ENCODE measurements around the gene C20orf173. TPM values are rescaled to one million over a fixed set of nuclear protein-coding genes. Genes with fewer than 3 reads are reported as not detected.
"Not testable (repeated sequence)": the region's sequence is repeated elsewhere in the genome, so short reads cannot be mapped to it uniquely, and the experiment has no call there.

Gene C20orf173
- polyA plus RNA-seq, 1 donor, result not detected

DNA sequence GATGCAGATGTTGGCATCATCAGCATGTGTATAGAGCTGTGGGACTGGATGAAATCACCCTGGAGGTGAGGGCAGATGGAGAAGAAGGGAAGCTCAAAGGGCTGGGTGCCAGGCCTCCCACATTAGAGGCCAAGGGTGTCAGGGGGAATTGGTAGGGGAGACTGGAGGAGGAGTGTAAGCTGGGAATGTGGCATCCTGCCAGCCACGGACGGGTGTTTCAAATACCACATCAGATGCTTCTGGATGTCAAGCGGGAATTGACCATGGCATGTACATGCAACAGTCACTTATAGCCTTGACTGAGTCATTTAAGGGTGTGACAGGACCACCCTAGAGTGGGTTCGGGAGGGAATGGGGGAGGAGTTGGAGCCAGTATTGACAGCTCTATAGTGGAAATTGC, 22.1 kb upstream of the C20orf173 start:
- Histone ChIP-seq H3K4me1 (ENCODE audit: control insufficient read depth, insufficient read depth, low read length) (no peaks in the 10 kb centered on the region), H3K4me3 (ENCODE audit: low read length) (no peak overlapping the region), H3K27ac (ENCODE audit: low read length) (no peak overlapping the region), H3K9me3 (ENCODE audit: control insufficient read depth, low read depth, low read length) (no peaks in the 10 kb centered on the region), H3K27me3 (ENCODE audit: control insufficient read depth, insufficient read depth, low read length) (no peaks in the 10 kb centered on the region), H3K36me3 (ENCODE audit: control insufficient read depth, insufficient read depth, low read length) (peaks cover 87% of the 10 kb centered on the region)
- WGBS (ENCODE audit: insufficient coverage, low lambda C conversion rate), result 29% methylated on average over 1 of the region's 4 CpGs
- no peak for DNase-seq

GRCh38 chr20:35547329-35547728, 17.9 kb upstream of the C20orf173 start:
- H3K27me3 ChIP-seq (ENCODE audit: control insufficient read depth, insufficient read depth, low read length), result no peaks in the 10 kb centered on the region
- peaks cover 58% of the 10 kb centered on the region for H3K36me3 ChIP-seq (ENCODE audit: control insufficient read depth, insufficient read depth, low read length)
- H3K9me3 ChIP-seq (ENCODE audit: control insufficient read depth, low read depth, low read length), result no peaks in the 10 kb centered on the region
- peaks cover 5% of the 10 kb centered on the region for H3K4me1 ChIP-seq (ENCODE audit: control insufficient read depth, insufficient read depth, low read length)
- H3K4me3 ChIP-seq (ENCODE audit: low read length), result no peak overlapping the region
- H3K27ac ChIP-seq (ENCODE audit: low read length), result no peak overlapping the region
- no peak for DNase-seq
- no CpG with 5 or more reads among the region's 9 CpGs for WGBS (ENCODE audit: insufficient coverage, low lambda C conversion rate)

DNA sequence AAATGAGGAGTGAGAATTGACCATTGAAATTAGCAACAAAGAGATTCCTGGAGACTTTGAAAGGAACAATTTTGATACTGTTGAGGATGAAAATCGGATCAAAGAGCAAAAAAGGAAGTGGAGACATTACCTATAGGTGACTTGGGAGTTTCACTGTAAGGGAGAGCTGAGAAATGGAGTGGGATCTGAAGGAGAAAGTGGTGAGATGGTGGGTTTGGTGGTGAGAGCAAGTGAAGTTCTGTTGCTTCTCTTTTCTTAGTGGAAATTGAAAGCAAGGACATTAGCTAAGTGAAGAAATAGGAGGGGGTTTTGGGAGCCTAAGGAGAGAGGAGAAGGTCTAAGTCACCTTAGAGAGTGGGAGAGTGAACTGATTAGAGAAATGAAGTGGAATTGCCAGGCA, 16.7 kb upstream of the C20orf173 start:
- H3K9me3 ChIP-seq (ENCODE audit: control insufficient read depth, low read depth, low read length), result peaks cover 3% of the 10 kb centered on the region
- WGBS (ENCODE audit: insufficient coverage, low lambda C conversion rate), result 88% methylated on average over 1 of the region's 1 CpG
- no peaks in the 10 kb centered on the region for H3K27me3 ChIP-seq (ENCODE audit: control insufficient read depth, insufficient read depth, low read length)
- DNase-seq, result no peak
- no peak overlapping the region for H3K4me3 ChIP-seq (ENCODE audit: low read length)
- no peak overlapping the region for H3K27ac ChIP-seq (ENCODE audit: low read length)
- peaks cover 6% of the 10 kb centered on the region for H3K4me1 ChIP-seq (ENCODE audit: control insufficient read depth, insufficient read depth, low read length)
- H3K36me3 ChIP-seq (ENCODE audit: control insufficient read depth, insufficient read depth, low read length), result peaks cover 46% of the 10 kb centered on the region

- H3K27me3 ChIP-seq (ENCODE audit: control insufficient read depth, insufficient read depth, low read length); DNase-seq; H3K27ac ChIP-seq (ENCODE audit: low read length); H3K4me3 ChIP-seq (ENCODE audit: low read length); H3K9me3 ChIP-seq (ENCODE audit: control insufficient read depth, low read depth, low read length); H3K4me1 ChIP-seq (ENCODE audit: control insufficient read depth, insufficient read depth, low read length): not testable (repeated sequence)
- H3K36me3 ChIP-seq (ENCODE audit: control insufficient read depth, insufficient read depth, low read length), result peaks cover 38% of the 10 kb centered on the region
- no CpG with 5 or more reads among the region's 7 CpGs for WGBS (ENCODE audit: insufficient coverage, low lambda C conversion rate)
Observed at GRCh38 chr20:35544941-35545340, 15.5 kb upstream of the C20orf173 start.

DNA sequence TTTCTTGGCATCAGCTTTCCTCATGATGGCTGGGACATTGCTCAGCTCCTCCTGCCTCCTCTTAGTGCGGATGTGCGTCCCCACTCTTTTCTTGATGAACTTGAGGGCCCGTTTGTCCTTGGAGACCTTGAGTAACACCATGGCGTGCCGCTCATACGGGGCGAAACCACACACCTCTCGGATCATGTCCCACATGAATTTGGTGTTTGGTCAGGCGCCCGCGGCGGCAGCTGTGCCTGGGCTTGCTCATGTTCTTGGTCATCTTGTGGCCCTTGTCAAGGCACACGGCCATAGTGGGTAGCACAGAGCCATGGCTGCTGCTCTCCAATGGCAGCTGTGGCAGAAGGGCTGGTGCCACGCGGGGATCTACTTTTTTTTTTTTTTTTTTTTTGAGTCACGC, 15.0 kb upstream of the C20orf173 start:
- Histone ChIP-seq H3K9me3 (ENCODE audit: control insufficient read depth, low read depth, low read length) (peaks cover 3% of the 10 kb centered on the region), H3K4me1 (ENCODE audit: control insufficient read depth, insufficient read depth, low read length) (peaks cover 6% of the 10 kb centered on the region), H3K27ac (ENCODE audit: low read length) (no peak overlapping the region), H3K36me3 (ENCODE audit: control insufficient read depth, insufficient read depth, low read length) (peaks cover 36% of the 10 kb centered on the region), H3K27me3 (ENCODE audit: control insufficient read depth, insufficient read depth, low read length) (no peaks in the 10 kb centered on the region), H3K4me3 (ENCODE audit: low read length) (no peak overlapping the region)
- no CpG with 5 or more reads among the region's 16 CpGs for WGBS (ENCODE audit: insufficient coverage, low lambda C conversion rate)
- DNase-seq, result no peak

DNA sequence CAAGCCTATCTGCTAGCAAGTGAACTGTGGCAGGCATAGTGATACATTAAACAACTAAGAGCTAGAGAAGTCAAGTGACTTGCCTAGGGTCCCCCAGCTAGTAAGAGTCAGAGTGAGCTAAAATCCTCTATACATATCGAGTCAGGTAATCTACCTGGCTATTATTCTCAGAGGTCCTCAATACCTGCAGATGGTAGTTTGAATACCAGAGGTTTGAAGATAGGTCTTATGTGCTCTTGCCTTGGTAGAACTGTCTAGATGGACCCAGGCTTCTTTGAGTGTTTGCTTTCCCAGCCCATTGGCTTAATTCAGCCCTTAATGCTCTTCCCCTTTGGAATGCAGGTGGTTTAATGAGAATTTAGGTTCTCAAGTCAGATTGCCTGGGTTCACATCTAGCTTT, 13.5 kb upstream of the C20orf173 start:
- Histone ChIP-seq H3K4me3 (ENCODE audit: low read length) (no peak overlapping the region), H3K36me3 (ENCODE audit: control insufficient read depth, insufficient read depth, low read length) (peaks cover 22% of the 10 kb centered on the region), H3K27ac (ENCODE audit: low read length) (no peak overlapping the region), H3K9me3 (ENCODE audit: control insufficient read depth, low read depth, low read length) (peaks cover 3% of the 10 kb centered on the region), H3K4me1 (ENCODE audit: control insufficient read depth, insufficient read depth, low read length) (peaks cover 6% of the 10 kb centered on the region), H3K27me3 (ENCODE audit: control insufficient read depth, insufficient read depth, low read length) (no peaks in the 10 kb centered on the region)
- WGBS (ENCODE audit: insufficient coverage, low lambda C conversion rate), result no CpG with 5 or more reads among the region's 1 CpG
- DNase-seq, result no peak

- Histone ChIP-seq H3K27ac (ENCODE audit: low read length) (peak within 1 kb of the TSS; percentile 71), H3K4me1 (ENCODE audit: control insufficient read depth, insufficient read depth, low read length) (peaks cover 6% of the 10 kb centered on the region), H3K4me3 (ENCODE audit: low read length) (peak within 1 kb of the TSS; percentile 85), H3K27me3 (ENCODE audit: control insufficient read depth, insufficient read depth, low read length) (no peaks in the 10 kb centered on the region), H3K9me3 (ENCODE audit: control insufficient read depth, low read depth, low read length) (peaks cover 3% of the 10 kb centered on the region), H3K36me3 (ENCODE audit: control insufficient read depth, insufficient read depth, low read length) (peaks cover 13% of the 10 kb centered on the region)
- peak; percentile 96 to 97 for DNase-seq
- WGBS (ENCODE audit: insufficient coverage, low lambda C conversion rate), result no CpG with 5 or more reads among the region's 57 CpGs
Observed at GRCh38 chr20:35541783-35542662, 12.6 kb upstream of the C20orf173 start, which contains the start of gene ERGIC3. Gene ERGIC3 (plus strand): TSS chr20:35542078. CDS start chr20:35542098, 20 bp downstream.

GRCh38 chr20:35541118-35541782, 11.8 kb upstream of the C20orf173 start:
- peaks cover 6% of the 10 kb centered on the region for H3K4me1 ChIP-seq (ENCODE audit: control insufficient read depth, insufficient read depth, low read length)
- H3K4me3 ChIP-seq (ENCODE audit: low read length), result peak overlapping the region; percentile 85
- no peak overlapping the region for H3K27ac ChIP-seq (ENCODE audit: low read length)
- peaks cover 3% of the 10 kb centered on the region for H3K9me3 ChIP-seq (ENCODE audit: control insufficient read depth, low read depth, low read length)
- WGBS (ENCODE audit: insufficient coverage, low lambda C conversion rate), result 93% methylated on average over 2 of the region's 13 CpGs
- DNase-seq, result no peak
- H3K36me3 ChIP-seq (ENCODE audit: control insufficient read depth, insufficient read depth, low read length), result peaks cover 10% of the 10 kb centered on the region
- no peaks in the 10 kb centered on the region for H3K27me3 ChIP-seq (ENCODE audit: control insufficient read depth, insufficient read depth, low read length)

- Histone ChIP-seq H3K4me3 (ENCODE audit: low read length) (peak overlapping the region; percentile 36), H3K27me3 (ENCODE audit: control insufficient read depth, insufficient read depth, low read length) (no peaks in the 10 kb centered on the region), H3K4me1 (ENCODE audit: control insufficient read depth, insufficient read depth, low read length) (peaks cover 6% of the 10 kb centered on the region), H3K9me3 (ENCODE audit: control insufficient read depth, low read depth, low read length) (peaks cover 3% of the 10 kb centered on the region), H3K36me3 (ENCODE audit: control insufficient read depth, insufficient read depth, low read length) (peaks cover 8% of the 10 kb centered on the region), H3K27ac (ENCODE audit: low read length) (no peak overlapping the region)
- DNase-seq, result peak; percentile 43 to 91
- 10% methylated on average over 2 of the region's 11 CpGs for WGBS (ENCODE audit: insufficient coverage, low lambda C conversion rate)
Observed at GRCh38 chr20:35539756-35540212, 10.3 kb upstream of the C20orf173 start.

GRCh38 chr20:35527122-35527769, 2.2 kb downstream of the C20orf173 start:
- WGBS (ENCODE audit: insufficient coverage, low lambda C conversion rate), result 60% methylated on average over 2 of the region's 12 CpGs
- DNase-seq, result no peak
- Histone ChIP-seq H3K4me3 (ENCODE audit: low read length) (no peak overlapping the region), H3K27me3 (ENCODE audit: control insufficient read depth, insufficient read depth, low read length) (no peaks in the 10 kb centered on the region), H3K36me3 (ENCODE audit: control insufficient read depth, insufficient read depth, low read length) (no peaks in the 10 kb centered on the region), H3K9me3 (ENCODE audit: control insufficient read depth, low read depth, low read length) (no peaks in the 10 kb centered on the region), H3K4me1 (ENCODE audit: control insufficient read depth, insufficient read depth, low read length) (no peaks in the 10 kb centered on the region), H3K27ac (ENCODE audit: low read length) (no peak overlapping the region)
